ENCODE results near the gene FBXO21.
"Not testable (repeated sequence)": the region's sequence is repeated elsewhere in the genome, so short reads cannot be mapped to it uniquely, and the experiment has no call there.

The FBXO21 gene, protein sequence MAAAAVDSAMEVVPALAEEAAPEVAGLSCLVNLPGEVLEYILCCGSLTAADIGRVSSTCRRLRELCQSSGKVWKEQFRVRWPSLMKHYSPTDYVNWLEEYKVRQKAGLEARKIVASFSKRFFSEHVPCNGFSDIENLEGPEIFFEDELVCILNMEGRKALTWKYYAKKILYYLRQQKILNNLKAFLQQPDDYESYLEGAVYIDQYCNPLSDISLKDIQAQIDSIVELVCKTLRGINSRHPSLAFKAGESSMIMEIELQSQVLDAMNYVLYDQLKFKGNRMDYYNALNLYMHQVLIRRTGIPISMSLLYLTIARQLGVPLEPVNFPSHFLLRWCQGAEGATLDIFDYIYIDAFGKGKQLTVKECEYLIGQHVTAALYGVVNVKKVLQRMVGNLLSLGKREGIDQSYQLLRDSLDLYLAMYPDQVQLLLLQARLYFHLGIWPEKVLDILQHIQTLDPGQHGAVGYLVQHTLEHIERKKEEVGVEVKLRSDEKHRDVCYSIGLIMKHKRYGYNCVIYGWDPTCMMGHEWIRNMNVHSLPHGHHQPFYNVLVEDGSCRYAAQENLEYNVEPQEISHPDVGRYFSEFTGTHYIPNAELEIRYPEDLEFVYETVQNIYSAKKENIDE

DNA sequence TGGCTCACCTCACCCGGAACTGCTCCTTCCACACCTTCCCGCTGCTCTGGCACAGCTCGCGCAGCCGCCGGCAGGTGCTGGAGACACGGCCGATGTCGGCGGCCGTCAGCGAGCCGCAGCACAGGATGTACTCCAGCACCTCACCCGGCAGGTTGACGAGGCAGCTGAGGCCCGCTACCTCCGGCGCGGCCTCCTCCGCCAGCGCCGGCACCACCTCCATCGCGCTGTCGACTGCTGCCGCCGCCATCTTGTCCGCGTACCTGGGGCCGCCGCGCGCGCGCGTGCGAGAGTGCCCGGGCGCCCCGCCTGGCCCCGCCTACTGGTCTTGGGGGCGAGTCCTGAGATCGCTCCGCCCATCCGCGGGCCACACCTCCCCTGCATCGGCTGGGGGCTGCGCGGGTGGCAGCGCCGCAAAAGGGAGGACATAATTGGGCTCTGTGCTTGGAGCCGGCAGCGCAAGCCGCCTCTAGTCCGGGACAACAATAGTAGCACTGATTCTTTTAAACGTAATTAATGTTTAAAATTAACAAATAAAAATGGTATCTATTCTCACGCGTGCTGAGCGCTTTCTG lies at the start of gene FBXO21:
Gene FBXO21 (minus strand): TSS at position 261 of the 572 bp plus-strand sequence. CDS start 14 bp downstream, at position 247.
- peak; percentile 86 to 97 (median 92) for DNase-seq

DNA sequence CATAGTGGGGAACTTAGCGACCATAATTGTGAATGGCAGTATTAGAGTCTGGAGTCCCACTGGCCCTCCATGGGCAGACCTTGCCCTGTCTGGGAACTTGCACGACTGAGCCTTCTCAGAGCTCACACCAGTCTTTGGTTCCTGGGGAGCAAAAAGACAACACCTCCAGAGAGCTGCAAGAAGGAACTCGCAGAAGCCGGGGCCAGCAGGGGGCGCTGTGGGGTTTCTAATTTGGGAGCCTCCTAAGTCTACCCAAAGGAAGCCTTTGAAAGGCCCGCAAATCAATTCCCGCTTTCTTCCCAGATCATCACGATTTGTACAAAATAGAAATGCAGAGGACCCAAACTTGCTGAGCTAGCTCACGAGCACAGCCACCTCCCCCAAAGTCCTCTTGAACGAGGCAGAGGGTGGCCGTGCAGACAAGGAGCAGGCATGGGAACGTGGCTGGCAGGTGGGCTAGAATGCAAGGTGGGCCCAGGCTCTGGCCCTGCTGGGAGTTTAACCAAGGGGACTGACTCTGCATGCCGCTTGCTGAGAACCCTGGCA lies 46.3 kb upstream of the FBXO21 start:
- peak; percentile 69 to 91 (median 79) for DNase-seq

DNA sequence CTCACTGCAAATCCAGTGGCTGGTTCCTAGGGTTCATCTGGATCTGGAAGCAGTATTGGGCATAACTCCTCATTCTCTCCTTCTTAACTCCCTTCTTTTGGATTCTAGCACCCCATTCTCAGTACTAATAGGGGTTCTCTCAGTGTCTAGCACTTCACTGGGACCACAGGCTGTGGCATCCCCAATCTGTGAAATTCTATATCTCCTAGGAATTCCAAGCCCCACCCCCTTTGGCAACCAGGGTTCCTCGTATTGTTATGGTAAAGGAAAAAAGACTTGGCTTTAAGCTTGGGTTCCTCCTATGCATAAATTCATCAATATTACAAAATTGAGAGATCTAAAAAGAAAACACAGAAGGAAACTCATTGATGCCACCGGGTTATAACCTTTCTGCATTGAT lies 45.0 kb upstream of the FBXO21 start:
- no peak for DNase-seq

DNA sequence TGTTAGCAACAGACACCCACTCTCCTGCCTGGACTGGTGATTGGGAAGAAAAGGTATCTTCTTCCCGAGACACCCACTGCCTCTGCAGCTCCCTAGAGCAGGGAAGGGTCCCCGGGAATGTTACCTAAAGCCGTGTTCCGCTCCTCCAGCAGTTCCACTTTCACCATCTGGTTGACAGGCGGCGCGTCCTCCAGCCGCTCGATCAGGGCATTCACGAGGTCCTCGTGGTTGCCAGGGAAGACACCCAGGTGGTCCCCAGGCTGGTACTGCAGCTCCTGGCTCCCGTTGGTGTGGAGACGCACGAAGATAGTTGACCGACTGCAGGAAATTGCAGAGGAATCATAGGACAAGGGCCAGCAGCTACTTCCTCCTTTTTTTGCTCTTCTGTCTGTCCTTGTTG lies 44.2 kb upstream of the FBXO21 start:
- DNase-seq, result no peak

DNA sequence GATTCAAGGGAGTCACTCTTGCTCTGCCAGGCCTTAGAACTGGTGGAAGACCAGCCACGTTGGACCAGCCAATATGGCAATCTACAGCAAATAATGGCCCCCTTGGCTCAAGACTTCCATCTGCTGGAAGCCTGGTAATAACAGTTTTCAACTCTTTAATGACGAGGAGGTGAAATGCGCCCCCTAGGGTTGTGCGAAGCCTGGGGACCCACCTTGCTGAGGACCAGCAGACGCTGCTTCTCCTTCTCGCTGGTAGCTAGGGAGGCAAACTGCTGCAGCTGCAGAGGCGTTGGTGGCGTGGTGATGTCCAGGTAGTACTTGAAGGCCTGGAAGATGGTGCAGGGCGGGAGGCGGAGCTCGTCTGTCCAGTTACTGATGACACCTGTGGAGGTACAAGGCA lies 41.5 kb upstream of the FBXO21 start:
- DNase-seq, result no peak

DNA sequence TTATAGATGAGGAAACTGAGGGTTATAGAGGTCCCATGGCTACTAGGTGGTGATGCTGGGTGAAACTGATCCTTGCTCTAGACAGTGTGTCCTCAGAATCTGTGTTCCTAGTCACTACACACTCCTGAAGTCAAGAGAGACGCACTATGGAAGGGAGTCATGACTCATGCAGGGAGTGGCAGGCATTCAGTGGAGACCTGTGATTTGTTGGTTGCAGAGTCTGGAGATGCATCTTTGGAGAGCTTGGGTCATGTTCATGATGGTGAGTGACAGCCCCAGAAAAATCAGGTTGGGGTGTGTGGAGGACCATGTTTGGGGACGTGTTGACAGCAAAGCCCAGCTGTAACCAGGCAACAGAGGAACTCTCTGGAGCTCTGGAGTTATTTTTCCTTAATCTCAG lies 38.0 kb upstream of the FBXO21 start:
- DNase-seq, result no peak

DNA sequence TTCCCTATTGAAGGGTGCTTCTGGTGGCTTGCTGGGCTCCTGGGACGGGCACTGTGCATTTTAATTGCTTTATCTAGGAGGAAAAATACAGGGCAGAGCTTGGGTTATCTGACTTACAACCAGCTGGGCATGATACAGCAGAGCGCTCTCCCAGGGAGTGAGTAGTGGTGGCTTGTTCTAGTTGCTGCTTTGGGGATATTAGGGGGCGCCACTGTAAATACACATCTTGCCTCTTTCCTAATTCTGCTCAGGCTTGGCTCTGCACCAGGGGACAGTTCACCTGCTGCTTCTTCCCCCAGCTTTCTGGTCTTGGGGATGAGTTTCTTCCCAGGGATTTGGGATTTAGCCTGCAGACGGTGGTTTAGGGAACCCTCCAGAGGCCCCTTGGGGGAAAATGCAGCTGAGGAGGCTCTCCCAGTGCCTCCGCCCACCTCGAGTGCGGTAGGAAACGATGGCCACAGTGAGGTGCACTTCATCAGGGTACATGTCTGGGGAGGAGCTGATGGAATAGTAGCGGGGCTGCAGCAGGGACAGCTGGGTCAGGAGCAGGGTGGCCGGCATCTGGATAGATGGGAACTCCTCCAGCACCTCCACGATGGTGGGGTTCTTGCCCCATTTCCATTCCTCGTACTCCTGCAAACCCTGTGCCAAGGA lies 36.9 kb upstream of the FBXO21 start:
- no peak for DNase-seq

DNA sequence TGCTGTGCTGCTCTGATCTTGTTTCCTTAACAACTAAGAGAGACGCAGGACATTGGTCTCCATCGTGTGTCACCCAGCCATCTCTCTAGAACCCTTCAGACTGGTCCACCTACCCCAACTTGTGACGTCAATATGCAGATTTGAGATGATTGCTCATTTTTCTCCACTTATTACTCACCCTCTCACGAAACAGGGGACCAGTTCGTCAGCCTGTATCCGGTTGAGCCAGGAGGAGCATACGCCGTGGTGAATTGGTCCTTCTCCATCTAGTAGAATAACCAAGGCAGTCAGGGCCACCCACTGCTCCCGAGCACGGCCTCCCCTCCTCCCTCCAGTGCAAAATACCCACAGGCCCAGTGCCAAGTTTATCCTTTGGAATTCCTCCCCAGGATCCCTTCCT lies 36.2 kb upstream of the FBXO21 start:
- no peak for DNase-seq

DNA sequence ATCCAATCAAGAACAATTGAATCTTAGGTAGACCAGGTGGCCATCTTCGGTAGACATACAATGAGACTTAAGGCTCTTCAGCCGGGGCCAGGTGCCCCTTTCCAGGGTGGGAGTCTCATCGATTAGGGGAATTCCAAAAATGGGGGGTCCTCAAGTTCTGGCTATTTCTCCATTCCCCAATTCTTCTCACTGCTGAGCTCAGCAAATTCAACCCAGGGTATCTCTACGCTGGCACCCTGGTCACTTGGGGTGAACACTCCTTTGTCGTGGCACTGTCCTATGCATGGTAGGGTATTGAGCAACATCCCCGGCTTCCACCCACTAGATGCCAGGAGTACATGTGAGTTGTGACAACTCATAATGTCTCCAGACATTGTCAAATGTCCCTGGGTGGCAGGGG lies 34.9 kb upstream of the FBXO21 start:
- no peak for DNase-seq

DNA sequence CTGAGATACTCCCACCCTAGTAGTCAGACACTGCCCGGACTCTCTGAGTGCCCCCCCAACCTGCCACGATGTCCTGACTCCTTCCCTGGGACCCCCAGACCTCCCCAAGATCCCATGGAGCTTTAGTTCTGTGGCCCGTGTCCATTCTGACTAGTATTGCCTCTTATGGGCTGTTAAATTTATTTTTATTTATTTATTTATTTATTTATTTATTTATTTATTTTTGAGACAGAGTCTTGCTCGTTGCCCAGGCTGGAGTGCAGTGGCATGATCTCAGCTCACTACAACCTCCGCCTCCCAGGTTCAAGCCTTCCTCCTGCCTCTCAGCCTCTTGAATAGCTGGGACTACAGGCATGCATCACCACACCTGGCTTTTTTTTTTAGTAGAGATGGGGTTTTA lies 30.7 kb upstream of the FBXO21 start:
- not testable (repeated sequence) for DNase-seq

DNA sequence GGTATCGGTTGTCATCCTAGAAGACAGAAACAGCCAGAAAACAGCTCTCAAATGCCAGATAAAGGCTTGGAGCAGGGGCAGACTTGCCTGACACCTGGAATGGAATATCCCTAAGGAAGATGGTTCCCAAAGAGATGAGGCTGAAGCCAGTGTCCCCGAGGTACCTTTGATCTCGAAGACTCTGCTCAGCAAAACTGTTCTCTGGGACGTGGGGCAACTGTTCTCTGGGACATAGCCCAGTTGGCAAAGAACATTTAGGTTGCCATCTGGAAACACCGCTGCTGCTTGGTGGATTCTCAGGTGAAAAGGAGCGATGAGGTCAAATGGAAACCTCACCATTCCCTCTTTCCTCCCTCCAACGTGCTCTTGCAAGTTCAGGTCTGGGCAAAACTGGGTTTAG lies 27.9 kb upstream of the FBXO21 start:
- no peak for DNase-seq

DNA sequence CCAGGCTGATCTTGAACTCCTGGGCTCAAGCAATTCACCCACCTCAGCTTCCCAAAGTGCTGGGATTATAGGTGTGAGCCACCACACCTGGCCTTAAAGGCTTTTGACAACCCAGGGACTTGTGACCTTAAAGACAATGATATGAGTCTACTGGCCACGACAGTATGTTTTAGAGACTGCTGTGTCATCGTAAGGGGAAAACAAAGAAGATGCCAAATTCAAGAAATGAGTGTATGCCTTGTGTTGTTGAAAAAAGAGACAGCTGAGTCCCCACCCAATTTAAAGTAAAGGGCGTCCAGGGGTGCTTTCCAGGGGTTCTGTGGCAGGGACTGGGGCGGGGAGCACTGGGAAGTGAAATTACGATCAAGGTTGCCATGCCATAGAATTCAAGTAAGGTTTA lies 26.4 kb upstream of the FBXO21 start:
- DNase-seq, result no peak

DNA sequence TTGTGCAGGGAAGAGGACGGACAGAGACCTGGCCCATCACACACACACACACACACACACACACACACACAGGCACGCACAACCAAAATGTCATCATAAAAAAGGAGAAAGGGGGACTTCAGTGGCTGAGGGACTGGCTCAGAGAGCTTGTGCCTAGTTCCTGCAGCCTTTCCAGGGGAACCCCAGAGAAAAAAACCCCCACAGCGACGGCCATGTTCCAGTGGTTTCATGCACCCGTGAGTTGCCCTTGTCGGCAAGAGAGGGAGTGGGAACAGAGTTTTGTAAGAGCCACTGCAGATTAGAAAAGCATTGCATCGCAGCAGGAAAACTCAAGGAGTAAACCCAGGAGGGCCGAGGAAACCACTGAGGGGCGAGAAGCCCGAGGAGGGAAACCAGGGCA lies 24.5 kb upstream of the FBXO21 start:
- DNase-seq, result peak in 1 of 3 donors; percentile 6

DNA sequence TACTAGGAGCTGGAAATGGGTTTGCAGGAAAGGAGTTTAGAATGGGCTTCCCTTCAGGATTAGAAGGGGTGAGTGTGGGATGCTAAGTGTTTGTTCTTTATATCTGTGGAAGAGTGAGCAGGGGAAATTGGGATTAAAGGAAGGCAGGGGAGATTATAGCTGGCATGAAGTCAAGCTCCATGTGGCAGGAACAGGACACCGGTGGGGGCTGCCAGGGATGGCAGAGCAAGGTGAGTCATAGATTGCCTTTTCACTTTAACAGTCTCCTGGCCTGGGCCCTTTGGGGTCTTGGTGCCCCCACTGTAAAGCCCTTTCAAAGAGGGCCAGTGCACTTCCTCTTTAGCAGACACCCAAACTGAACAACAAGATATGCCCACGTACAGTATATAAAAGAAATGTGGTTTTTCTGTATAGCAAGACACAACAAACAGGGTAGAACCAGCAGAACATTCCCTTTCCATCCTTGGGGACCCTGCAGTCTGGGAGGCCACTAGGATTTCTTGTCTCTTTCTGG lies 23.1 kb upstream of the FBXO21 start:
- DNase-seq, result no peak

DNA sequence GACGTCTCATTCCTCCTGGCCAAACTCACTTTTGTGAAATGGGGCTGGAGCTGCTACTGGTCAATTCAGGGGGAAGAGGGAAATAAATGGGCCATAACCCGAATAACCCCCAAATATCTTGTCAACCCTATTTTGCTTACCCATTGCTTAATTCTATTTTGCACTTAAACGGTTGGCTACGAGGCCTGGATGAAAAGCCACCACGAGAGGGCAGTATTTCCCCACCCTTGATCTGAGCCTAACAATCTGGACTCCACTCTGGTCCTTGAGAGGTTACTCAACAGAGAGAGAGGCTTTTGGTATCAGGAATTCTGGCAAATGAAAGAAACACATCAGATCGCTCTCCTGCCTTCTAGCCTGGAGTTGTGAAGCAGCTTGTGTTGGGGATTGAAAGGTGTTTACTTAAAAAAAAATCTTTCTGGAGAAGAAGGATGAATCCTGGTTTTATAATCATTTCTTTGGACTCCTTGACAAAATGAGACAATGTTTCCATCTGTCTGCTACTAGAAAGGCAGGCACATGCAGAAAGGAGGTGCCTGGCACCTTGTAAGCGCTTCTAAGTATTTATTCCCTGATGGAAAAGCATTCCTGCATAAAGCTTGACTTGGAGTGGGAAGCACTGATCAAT lies 22.4 kb upstream of the FBXO21 start:
- peak; percentile 72 to 81 (median 79) for DNase-seq

DNA sequence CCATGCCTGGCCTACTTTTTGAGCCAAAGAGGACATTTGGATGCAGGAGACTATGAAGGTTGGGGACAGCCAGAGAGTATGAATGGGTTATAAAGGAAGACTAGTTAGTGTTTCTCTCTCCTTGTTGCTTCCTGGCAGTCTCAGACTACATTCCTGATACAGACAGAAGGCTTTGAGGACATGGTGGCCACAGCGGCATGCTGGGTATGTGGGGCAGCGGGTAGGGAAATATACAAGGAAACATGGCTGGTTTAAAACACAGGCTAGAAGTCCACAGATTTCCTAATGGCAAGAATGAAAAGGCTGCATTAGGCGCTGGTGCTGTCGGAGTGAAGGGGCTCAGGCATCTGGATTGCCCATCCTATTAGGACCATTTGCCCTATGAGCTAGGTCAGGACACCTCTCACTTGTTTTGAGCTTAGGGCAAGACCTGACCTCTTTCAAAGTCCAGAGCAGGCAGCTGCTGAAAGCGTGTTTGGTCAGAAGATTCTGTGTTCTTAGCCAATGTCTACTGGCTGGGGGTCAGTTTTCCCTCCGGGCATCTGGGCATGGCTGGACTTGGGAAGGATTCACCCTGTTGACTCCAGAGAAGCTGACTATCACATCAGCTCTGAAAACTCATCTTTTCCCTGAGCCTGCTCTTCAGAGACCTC lies 20.1 kb upstream of the FBXO21 start:
- no peak for DNase-seq

DNA sequence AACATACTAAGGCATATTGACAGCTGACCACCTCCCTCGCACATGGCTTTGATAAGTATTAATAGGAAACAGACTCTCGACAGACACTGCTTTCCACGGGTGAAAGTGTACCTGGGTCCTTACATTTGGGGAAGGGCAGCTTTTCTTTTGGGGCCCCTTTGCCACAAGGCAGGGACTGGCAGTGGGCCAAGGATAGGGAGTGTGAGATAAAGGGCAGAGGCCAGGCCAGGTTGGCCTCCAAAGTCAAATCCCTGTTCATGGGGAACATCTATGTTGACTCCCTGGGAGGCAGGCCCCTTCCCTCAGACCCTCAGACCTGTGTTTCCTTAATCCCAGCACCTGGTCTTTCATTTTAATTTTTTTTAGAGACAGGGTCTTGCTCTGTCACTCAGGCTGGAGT lies 19.4 kb upstream of the FBXO21 start:
- DNase-seq, result no peak

DNA sequence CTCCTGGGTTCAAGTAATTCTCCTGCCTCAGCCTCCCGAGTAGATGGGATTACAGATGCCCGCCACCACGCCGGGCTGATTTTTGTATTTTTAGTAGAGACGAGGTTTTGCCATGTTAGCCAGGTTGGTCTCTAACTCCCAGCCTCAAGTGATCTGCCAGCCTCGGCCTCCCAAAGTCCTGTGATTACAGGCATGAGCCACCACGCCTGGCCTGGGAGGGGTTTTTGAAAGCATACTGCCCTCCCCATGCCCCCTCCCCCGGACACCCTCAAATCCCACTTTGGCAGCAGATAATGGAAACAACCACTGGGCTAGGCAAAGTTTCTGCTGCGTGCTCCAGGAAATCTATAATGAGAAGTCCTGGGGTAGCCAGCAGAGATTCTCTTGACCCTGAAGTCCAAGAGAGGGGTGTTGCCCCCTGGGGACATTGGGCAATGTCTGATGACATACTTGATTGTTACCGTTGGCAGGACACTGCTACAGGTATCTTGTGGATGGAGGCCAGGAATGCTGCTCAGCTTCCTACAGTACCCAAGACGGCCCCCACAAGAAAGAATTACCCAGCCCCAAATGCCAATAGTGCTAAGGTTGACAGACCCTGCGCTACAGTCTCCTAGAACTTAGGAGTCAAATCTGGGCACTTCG lies 18.7 kb upstream of the FBXO21 start:
- DNase-seq, result no peak

DNA sequence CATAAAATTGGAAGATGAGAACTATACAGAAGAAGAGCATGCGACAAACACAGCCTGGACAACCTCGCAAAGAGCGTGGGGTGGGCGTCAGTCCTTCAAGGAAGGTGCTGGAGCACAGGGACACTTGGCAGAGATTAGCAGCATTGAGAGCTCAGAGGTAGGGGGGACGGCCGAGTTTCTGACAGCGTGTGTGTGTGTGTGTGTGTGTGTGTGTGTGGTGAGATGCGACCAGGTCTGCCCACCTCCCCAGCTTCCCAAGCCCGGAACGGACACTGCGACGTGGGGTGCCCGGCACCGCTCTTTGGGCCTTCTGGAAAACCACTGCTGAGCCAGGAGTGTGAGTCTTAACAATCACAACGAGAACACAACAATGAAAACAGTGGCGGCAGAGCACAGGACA lies 17.9 kb upstream of the FBXO21 start:
- DNase-seq, result no peak

DNA sequence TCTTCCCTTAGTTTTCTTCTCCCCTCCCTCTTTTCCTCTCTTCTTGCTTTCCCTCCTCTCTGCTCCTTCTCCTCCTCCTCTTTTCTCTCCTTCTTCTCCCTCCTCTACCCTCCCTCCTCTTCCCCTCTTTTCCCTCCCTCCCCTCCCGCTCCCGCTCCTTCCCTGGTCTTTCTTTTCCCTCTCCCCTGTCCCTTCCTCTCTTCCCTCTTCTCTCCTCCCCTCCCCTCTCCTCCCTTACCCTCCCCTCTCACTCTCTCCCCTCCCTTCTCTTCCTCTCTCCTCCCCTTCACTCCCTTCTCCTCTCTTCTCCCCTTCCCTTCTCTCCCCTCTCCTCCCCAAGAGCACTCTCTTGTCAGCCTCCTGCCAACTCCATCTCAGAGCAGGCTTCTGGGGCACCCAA lies 17.4 kb upstream of the FBXO21 start:
- no peak for DNase-seq

DNA sequence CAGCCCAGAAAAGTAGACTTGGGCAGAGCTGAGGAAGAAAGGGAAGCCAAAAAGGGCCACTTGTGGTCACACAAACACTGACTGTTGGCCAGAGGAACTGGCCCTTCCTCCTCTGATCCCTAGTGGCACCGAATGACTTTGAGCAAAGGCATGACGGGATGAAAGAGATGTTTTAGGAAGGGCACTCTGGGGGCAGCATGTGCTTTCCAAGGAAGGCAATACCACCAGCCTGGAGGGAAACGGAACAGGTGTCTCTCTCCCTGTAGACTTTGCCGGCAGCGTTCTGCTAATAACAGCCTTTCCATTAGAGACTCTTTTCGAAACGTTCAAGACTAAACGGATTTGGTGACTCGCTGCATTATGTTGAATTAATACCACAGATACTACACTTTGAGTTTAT lies 12.3 kb upstream of the FBXO21 start:
- no peak for DNase-seq

DNA sequence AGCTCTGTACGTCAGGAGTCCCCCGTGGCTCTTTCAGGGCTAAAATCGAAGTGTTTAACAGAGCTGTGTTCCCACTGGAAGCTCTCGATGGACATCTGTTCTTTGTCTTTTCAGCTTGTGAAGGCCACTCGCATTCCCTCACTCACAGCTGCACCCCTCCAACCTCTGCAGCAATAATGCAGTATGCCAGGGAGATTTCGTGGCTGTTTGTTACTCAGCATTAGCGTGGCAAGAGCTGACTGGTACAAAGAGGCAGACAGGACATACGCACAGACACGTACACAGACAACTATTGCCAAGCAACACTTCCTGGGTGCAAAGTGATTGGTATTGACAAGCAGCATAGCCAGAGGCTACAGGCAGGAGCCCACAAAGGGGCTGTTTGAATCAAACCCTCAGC lies 11.8 kb upstream of the FBXO21 start:
- DNase-seq, result no peak
